ENCODE results near the gene KRTAP22-1.
A peak's percentile ranks its signal among the peaks of the same experiment; 100 is the strongest.

The KRTAP22-1 gene

GRCh38 chr21:30598802-30599201 lies 2.1 kb upstream of the KRTAP22-1 start, which contains the start of gene KRTAP6-2:
Gene KRTAP6-2 (minus strand): TSS chr21:30598902. CDS start chr21:30598874, 28 bp downstream.
- TF ChIP-seq ZFX (IDR thresholded peaks at IDR 0.05) (no peak), CTCF (conservative IDR thresholded peaks at IDR 0.05) (no peak)
- no peak within 1 kb of the TSS for H3K27ac ChIP-seq

DNA sequence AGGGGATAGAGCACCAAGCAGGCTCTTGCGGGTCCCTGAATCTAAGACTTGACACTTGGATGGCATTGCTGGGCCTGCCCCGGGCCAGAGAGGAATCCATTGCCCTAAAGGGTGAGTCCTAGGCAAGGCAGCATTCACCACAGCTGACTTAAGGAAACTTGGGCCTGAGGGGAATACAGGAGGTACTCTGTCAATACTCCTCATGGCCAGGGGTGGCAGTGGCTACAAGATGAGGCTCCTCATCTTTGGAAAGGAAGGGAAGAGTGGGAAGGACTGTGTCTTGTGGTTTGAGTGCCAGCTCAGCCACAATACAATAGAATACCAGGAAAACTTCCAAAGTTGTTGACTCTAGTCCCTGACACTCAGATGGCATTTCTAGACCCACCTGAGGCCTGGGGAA lies 5.1 kb downstream of the KRTAP22-1 start:
- TF ChIP-seq ZFX (IDR thresholded peaks at IDR 0.05), result no peak
- TF ChIP-seq CTCF (conservative IDR thresholded peaks at IDR 0.05), result peak; percentile 20; the same call in 1 of the 2 replicates
- H3K27ac ChIP-seq, result no peak overlapping the region

DNA sequence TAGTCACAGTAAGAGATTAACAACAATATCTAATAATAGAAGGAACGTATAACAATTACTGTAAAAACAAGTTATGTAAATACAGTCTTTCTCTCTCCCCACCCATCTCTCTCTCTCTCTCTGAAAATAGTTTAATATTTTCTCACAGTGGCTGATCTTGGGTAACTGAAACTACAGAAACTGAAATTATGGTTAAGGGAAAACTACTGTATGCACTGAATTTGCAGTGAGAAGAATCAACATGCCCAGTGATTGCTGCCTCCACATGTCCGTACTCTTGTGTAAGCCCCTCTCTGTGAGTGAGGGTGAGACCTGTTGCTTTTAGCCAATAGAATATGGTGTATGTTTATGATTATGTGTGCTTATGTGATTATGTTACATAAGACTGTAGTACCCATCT lies 11.2 kb downstream of the KRTAP22-1 start:
- TF ChIP-seq CTCF (conservative IDR thresholded peaks at IDR 0.05), result no peak
- no peak for TF ChIP-seq ZFX (IDR thresholded peaks at IDR 0.05)
- no peak overlapping the region for H3K27ac ChIP-seq

- no peak within 1 kb of the TSS for H3K27ac ChIP-seq
- TF ChIP-seq CTCF (conservative IDR thresholded peaks at IDR 0.05) (no peak), ZFX (IDR thresholded peaks at IDR 0.05) (no peak)
These were observed 12.9 kb downstream of the KRTAP22-1 start, which contains the start of gene KRTAP6-1 for GRCh38 chr21:30613836-30614235. Gene KRTAP6-1 (minus strand): TSS chr21:30613930. CDS start chr21:30613904, 26 bp downstream.

- no peak overlapping the region for H3K27ac ChIP-seq
- no peak for TF ChIP-seq ZFX (IDR thresholded peaks at IDR 0.05)
- no peak for TF ChIP-seq CTCF (conservative IDR thresholded peaks at IDR 0.05)
These were observed 14.3 kb downstream of the KRTAP22-1 start for GRCh38 chr21:30615199-30615598.

GRCh38 chr21:30616125-30616524 lies 15.2 kb downstream of the KRTAP22-1 start, which contains the start of gene KRTAP20-1:
Gene KRTAP20-1 (plus strand): TSS chr21:30616425. CDS start chr21:30616455, 30 bp downstream.
- H3K27ac ChIP-seq, result no peak within 1 kb of the TSS
- TF ChIP-seq ZFX (IDR thresholded peaks at IDR 0.05), result no peak
- no peak for TF ChIP-seq CTCF (conservative IDR thresholded peaks at IDR 0.05)

GRCh38 chr21:30620080-30620479 lies 19.2 kb downstream of the KRTAP22-1 start:
- H3K27ac ChIP-seq, result no peak overlapping the region
- no peak for TF ChIP-seq ZFX (IDR thresholded peaks at IDR 0.05)

DNA sequence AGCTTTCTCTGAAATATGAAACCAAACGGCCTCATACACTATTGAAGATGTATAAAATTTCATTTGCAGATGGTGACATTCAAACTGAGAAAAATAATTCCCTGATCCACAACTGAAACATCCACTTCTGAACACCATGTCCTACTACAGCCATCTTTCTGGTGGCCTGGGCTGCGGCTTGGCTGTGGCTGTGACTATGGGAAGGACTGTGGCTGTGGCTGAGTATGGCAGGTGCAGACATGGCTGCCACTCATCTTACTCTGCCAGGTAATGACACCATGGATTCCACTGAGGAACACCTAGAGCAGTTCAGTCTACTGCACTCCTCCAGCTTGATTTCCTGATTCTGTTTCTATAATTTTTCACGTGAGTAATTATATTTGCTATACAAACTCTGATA lies 19.6 kb downstream of the KRTAP22-1 start, which contains the start of gene KRTAP20-4:
Gene KRTAP20-4 (plus strand): TSS at position 106 of the 400 bp plus-strand sequence.
- TF ChIP-seq CTCF (conservative IDR thresholded peaks at IDR 0.05) (no peak), ZFX (IDR thresholded peaks at IDR 0.05) (no peak)
- no peak within 1 kb of the TSS for H3K27ac ChIP-seq
